K562 (cell line): ENCODE measurements around the gene AVPR1B. TPM values are rescaled to one million over a fixed set of nuclear protein-coding genes. Genes with fewer than 3 reads are reported as not detected.

Experiments
- ATAC-seq: fragments of 200-7000 bp; cut with Tn5 transposase; 3 replicates; pipeline ENCODE4 v1.9.1; 2020; ENCODE audit warnings: moderate library complexity
- BruUV-seq: library from RNA; stranded (reverse); fragments of 400-500 nt; replicated peaks from 2 replicates; lab custom pipeline; 2021; lab: Mats Ljungman, UMichigan
- CTCF ChIA-PET: fragments of 300-600 bp; formaldehyde crosslinking; extraction: SDS; loops from one replicate; lab custom pipeline; 2021; ENCODE audit warnings: low intra/inter-chr PET ratio; lab: Yijun Ruan, JAX
- POLR2A ChIA-PET: fragments of 300-600, 350-650 bp; sonication (Branson Sonifier 250); formaldehyde crosslinking; extraction: SDS; loops from one replicate; lab custom pipeline; 2021; ENCODE audit warnings: antibody characterized with exemption, inconsistent platforms; lab: Yijun Ruan, JAX
- DNase-seq, 4 experiments: peaks; one replicate each; pipeline versions ENCODE4 v3.0.0 to v3.0.0-alpha.2; 2011 to 2018; ENCODE audit warnings: low spot score in 3 of 4, mixed read lengths in 3 of 4; ENCODE audit errors: extremely low read depth in 1 of 4
- FAIRE-seq: peaks from 2 replicates; lab custom pipeline; 2011; peaks lifted over from hg19 to GRCh38; lab: Jason Lieb, UNC
- H2AFZ ChIP-seq: 2 replicates; pipeline ENCODE4 v1.6.0; 2011; ENCODE audit warnings: low read depth, low read length, control low read depth, inconsistent platforms
- H3K27ac ChIP-seq: fragments of 200-600 bp; 3 replicates; pipeline ENCODE4 v1.8.0; 2011; ENCODE audit warnings: low read depth, mild to moderate bottlenecking, control low read depth, inconsistent platforms, low read length, moderate library complexity, mixed read lengths; ENCODE audit errors: extremely low read depth
- H3K27me3 ChIP-seq, 2 experiments: fragments of 300-600 bp in 1 of 2; 2 replicates in 1 of 2; 3 replicates in 1 of 2; pipeline versions ENCODE4 v1.6.0 to v1.8.0; 2011; ENCODE audit warnings: inconsistent platforms in 2 of 2, low read length in 2 of 2, mild to moderate bottlenecking in 1 of 2, mixed read lengths in 1 of 2, moderate library complexity in 1 of 2; ENCODE audit not compliant: control insufficient read depth in 2 of 2, insufficient read depth in 2 of 2
- H3K36me3 ChIP-seq: fragments of 300-600 bp; 3 replicates; pipeline ENCODE4 v1.8.0; 2011; ENCODE audit warnings: mild to moderate bottlenecking, low read length, inconsistent platforms; ENCODE audit not compliant: control insufficient read depth, insufficient read depth
- H3K4me1 ChIP-seq, 2 experiments: fragments of 200-600 bp in 1 of 2; replicated peaks in 1 of 2; 2 replicates in 1 of 2; 3 replicates in 1 of 2; pipeline versions ENCODE4 v1.5.1 to v1.8.0; 2011; ENCODE audit warnings: inconsistent platforms in 2 of 2, low read length in 2 of 2, mild to moderate bottlenecking in 1 of 2, mixed read lengths in 1 of 2, moderate library complexity in 1 of 2; ENCODE audit not compliant: control insufficient read depth in 2 of 2, insufficient read depth in 2 of 2
- H3K4me2 ChIP-seq: 2 replicates; pipeline ENCODE4 v1.6.1; 2011; ENCODE audit warnings: low read length, control low read depth, inconsistent platforms, mixed read lengths; ENCODE audit not compliant: insufficient read depth
- H3K4me3 ChIP-seq: fragments of 200-600 bp; sonication (generic), shearing (Covaris generic); 2 replicates; pipeline ENCODE4 v1.5.1; 2016; ENCODE audit warnings: control low read depth, inconsistent platforms
- H3K79me2 ChIP-seq: fragments of 200-600 bp; 3 replicates; pipeline ENCODE4 v1.8.0; 2011; ENCODE audit warnings: low read length, inconsistent platforms; ENCODE audit not compliant: control insufficient read depth, insufficient read depth
- H3K9ac ChIP-seq, 2 experiments: 2 replicates each; pipeline versions ENCODE4 v1.6.0 to v1.6.1; 2011; ENCODE audit warnings: low read depth in 2 of 2, low read length in 2 of 2, control low read depth in 1 of 2, inconsistent platforms in 1 of 2, mild to moderate bottlenecking in 1 of 2, mixed read lengths in 1 of 2; ENCODE audit not compliant: insufficient read depth in 1 of 2
- H3K9me1 ChIP-seq: one replicate; pipeline ENCODE4 v1.6.0; 2011; ENCODE audit warnings: inconsistent platforms, mild to moderate bottlenecking, low read length, moderate library complexity; ENCODE audit not compliant: control insufficient read depth, insufficient read depth
- H3K9me3 ChIP-seq: replicated peaks from 2 replicates; pipeline ENCODE4 v1.5.1; 2011; ENCODE audit warnings: low read depth, low read length, inconsistent platforms; ENCODE audit not compliant: control insufficient read depth, insufficient read depth
- H4K20me1 ChIP-seq: replicated peaks from 2 replicates; pipeline ENCODE4 v1.6.1; 2011; ENCODE audit warnings: low read length, inconsistent platforms, mixed read lengths; ENCODE audit not compliant: control insufficient read depth, insufficient read depth
- VEZF1 ChIP-seq: fragments of 200-800 bp; sonication (Bioruptor generic); IDR thresholded peaks from 2 replicates; pipeline ENCODE4 v1.6.1; 2017; ENCODE audit warnings: missing genetic modification characterization, missing compliant biosample characterization
- ZNF586 ChIP-seq: fragments of 450-650 bp; formaldehyde crosslinking; conservative IDR thresholded peaks from 2 replicates; pipeline ENCODE4 v1.4.0; 2020; ENCODE audit warnings: mild to moderate bottlenecking, moderate library complexity
- ZNF639 ChIP-seq, 2 experiments: fragments of 200-800 bp in 1 of 2; sonication (Bioruptor generic) in 1 of 2; sonication (generic) in 1 of 2; formaldehyde crosslinking in 1 of 2; IDR thresholded peaks in 1 of 2; conservative IDR thresholded peaks in 1 of 2; 2 replicates each; pipeline versions ENCODE4 v1.5.0 to v1.6.1; 2016 to 2020; ENCODE audit warnings: missing compliant biosample characterization in 1 of 2, missing genetic modification characterization in 1 of 2, missing genetic modification reagents in 1 of 2
- WGBS: fragments of 100-300 bp; shearing (Covaris generic); methylation state at CpG from one replicate; pipeline ENCODE4 v1.1.6; 2016; ENCODE audit warnings: low coverage, mixed read lengths; ENCODE audit not compliant: insufficient coverage; ENCODE audit errors: missing lambda C conversion rate; 5-methylcytosine and 5-hydroxymethylcytosine counted together
- in situ Hi-C: fragments of 300-500 bp; cut with MboI; formaldehyde crosslinking; loops from 4 replicates; pipeline ENCODE4 v1.15.0; 2018; ENCODE audit warnings: inconsistent platforms, mixed read lengths
- intact Hi-C: fragments of 100-400 bp; cut with micrococcal nuclease; formaldehyde crosslinking; loops from 2 replicates; pipeline ENCODE4 v1.14.2; 2022
- polyA plus RNA-seq, 8 experiments: library from polyadenylated mRNA; depleted of rRNA in 4 of 8; stranded (reverse) in 5 of 8; unstranded in 3 of 8; fragments of >200 nt; fragmentation: Nextera tagmentation in 2 of 8; fragmentation: Illumina TruSeq in 1 of 8; extraction: Ambion mirVana in 2 of 8; extraction: Trizol in 1 of 8; gene quantifications; 2 replicates each; pipeline versions ENCODE4 v1.2.1 to v1.2.3, GENCODE V29; 2011 to 2014; ENCODE audit warnings: inconsistent platforms in 1 of 8, missing spikeins in 1 of 8
- small RNA-seq: library from RNA; depleted of rRNA; stranded (forward); fragments of <200 nt; gene quantifications from one replicate; pipeline ENCODE3, GENCODE V24; 2014
- total RNA-seq, 7 experiments: library from RNA; depleted of rRNA in 6 of 7; stranded (reverse); fragments of >200 nt in 6 of 7; fragmentation: Illumina TruSeq in 2 of 7; extraction: Trizol in 2 of 7; gene quantifications; 2 replicates each; pipeline versions ENCODE4 v1.2.1 to v1.2.3, GENCODE V29; 2011 to 2021; ENCODE audit warnings: low replicate concordance in 1 of 7

AVPR1B gene
- total and polyA plus RNA-seq, 9 of the 15 experiments (the other 6 are each of a cell fraction or from before 2014, with no cell fraction given): not detected

- 0 out of 2 replicates have a peak, but pooled peaks cover 3% of the 10 kb centered on the region for H4K20me1 ChIP-seq
- 0 out of 2 replicates have a peak, but pooled peaks cover 3% of the 10 kb centered on the region for H3K9me3 ChIP-seq
- H3K36me3 ChIP-seq: no peaks in the 10 kb centered on the region
- in situ Hi-C loops: no loop called here
- H3K4me3 ChIP-seq: no peak overlapping the region
- ChIA-PET POLR2A (interaction anchor here (0.8 to 1.5 kb wide), 3 partner anchors 8 to 20 kb away, joined by 3 to 8 read pairs (median 3); no protein-coding TSS in a partner anchor), CTCF (no interaction called here)
- H2AFZ ChIP-seq: no peak overlapping the region
- no peaks in the 10 kb centered on the region for H3K4me1 ChIP-seq
- peaks cover 19 to 46% of the 10 kb centered on the region in 2 experiments; a peak in 4 of 5 replicates for H3K27me3 ChIP-seq
- peak; percentile 13; the same call in 1 of the 2 replicates for TF ChIP-seq VEZF1 (CRISPR knock-in tag)
- no peak for TF ChIP-seq ZNF586
- no peak for TF ChIP-seq ZNF639 (CRISPR knock-in tag; conservative IDR thresholded peaks at IDR 0.05 in 1 of 2, IDR thresholded peaks at IDR 0.05 in 1 of 2)
- no TSS peak for BruUV-seq
- intact Hi-C loops: no loop called here
- H3K9me1 ChIP-seq: no peaks in the 10 kb centered on the region
- H3K9ac ChIP-seq: no peak overlapping the region
- no peak overlapping the region for H3K4me2 ChIP-seq
- H3K27ac ChIP-seq: no peak overlapping the region
- H3K79me2 ChIP-seq: no peaks in the 10 kb centered on the region
- DNase-seq (no peak), ATAC-seq (no peak), FAIRE-seq (no peak)
- 2% methylated on average over 3 of the region's 3 CpGs for WGBS
Measured at GRCh38 chr1:206060844-206061243, 56.3 kb downstream of the AVPR1B start.

Small RNAs within 50 kb of the gene (small RNA-seq; reads per million reads assigned to genes)
- gene RF00271: not detected

Other genes with a start within 250 kb of the AVPR1B start
- gene SLC26A9, start 173.9 kb downstream of the AVPR1B start, total RNA-seq (2014; rRNA removed): not detected in 2 replicates
- not detected in 2 replicates for gene SLC26A9, start 173.9 kb downstream of the AVPR1B start, total RNA-seq (2014; rRNA removed; fragmentation: Illumina TruSeq; extraction: Trizol)
- not detected in 2 replicates for gene SLC26A9, start 173.9 kb downstream of the AVPR1B start, total RNA-seq (2015; rRNA removed; fragmentation: Illumina TruSeq; extraction: Trizol)
- not detected in 2 replicates for gene SLC26A9, start 173.9 kb downstream of the AVPR1B start, total RNA-seq (2021)
- gene SLC26A9, start 173.9 kb downstream of the AVPR1B start, polyA plus RNA-seq (2011; rRNA removed): not detected in 2 replicates
- 0.03 TPM in 1 of 2 replicates, not detected in the other for gene SLC26A9, start 173.9 kb downstream of the AVPR1B start, polyA plus RNA-seq (2014; fragmentation: Illumina TruSeq; extraction: Trizol)
- gene SLC26A9, start 173.9 kb downstream of the AVPR1B start, polyA plus RNA-seq (2014; fragmentation: Nextera tagmentation; extraction: Ambion mirVana): not detected
- not detected in 2 replicates for gene SLC26A9, start 173.9 kb downstream of the AVPR1B start, polyA plus RNA-seq (2014; rRNA removed)
- not detected in 2 replicates for gene RAB7B, start 114.0 kb downstream of the AVPR1B start, total RNA-seq (2014; rRNA removed)
- gene RAB7B, start 114.0 kb downstream of the AVPR1B start, total RNA-seq (2014; rRNA removed; fragmentation: Illumina TruSeq; extraction: Trizol): 0.07 TPM in 1 of 2 replicates, not detected in the other
- not detected in 2 replicates for gene RAB7B, start 114.0 kb downstream of the AVPR1B start, total RNA-seq (2015; rRNA removed; fragmentation: Illumina TruSeq; extraction: Trizol)
- not detected in 2 replicates for gene RAB7B, start 114.0 kb downstream of the AVPR1B start, total RNA-seq (2021)
- 0.09 and 0.29 TPM in 2 replicates for gene RAB7B, start 114.0 kb downstream of the AVPR1B start, polyA plus RNA-seq (2011; rRNA removed)
- gene RAB7B, start 114.0 kb downstream of the AVPR1B start, polyA plus RNA-seq (2014; fragmentation: Illumina TruSeq; extraction: Trizol): 0.12 TPM in 1 of 2 replicates, not detected in the other
- gene RAB7B, start 114.0 kb downstream of the AVPR1B start, polyA plus RNA-seq (2014; fragmentation: Nextera tagmentation; extraction: Ambion mirVana): under 1 TPM; 0.03 to 0.06 TPM
- gene RAB7B, start 114.0 kb downstream of the AVPR1B start, polyA plus RNA-seq (2014; rRNA removed): not detected in 2 replicates
- gene CTSE, start 93.5 kb downstream of the AVPR1B start, total RNA-seq (2014; rRNA removed): not detected in 2 replicates
- 0.06 TPM in 1 of 2 replicates, not detected in the other for gene CTSE, start 93.5 kb downstream of the AVPR1B start, total RNA-seq (2014; rRNA removed; fragmentation: Illumina TruSeq; extraction: Trizol)
- gene CTSE, start 93.5 kb downstream of the AVPR1B start, total RNA-seq (2015; rRNA removed; fragmentation: Illumina TruSeq; extraction: Trizol): 0.08 TPM in 1 of 2 replicates, not detected in the other
- 0.18 and 0.20 TPM in 2 replicates for gene CTSE, start 93.5 kb downstream of the AVPR1B start, total RNA-seq (2021)
- gene CTSE, start 93.5 kb downstream of the AVPR1B start, polyA plus RNA-seq (2011; rRNA removed): 0.06 TPM in 1 of 2 replicates, not detected in the other
- gene CTSE, start 93.5 kb downstream of the AVPR1B start, polyA plus RNA-seq (2014; fragmentation: Illumina TruSeq; extraction: Trizol): 0.09 TPM in 1 of 2 replicates, not detected in the other
- under 1 TPM; 0.04 to 0.13 TPM for gene CTSE, start 93.5 kb downstream of the AVPR1B start, polyA plus RNA-seq (2014; fragmentation: Nextera tagmentation; extraction: Ambion mirVana)
- not detected in 2 replicates for gene CTSE, start 93.5 kb downstream of the AVPR1B start, polyA plus RNA-seq (2014; rRNA removed)
- gene RHEX, start 64.2 kb downstream of the AVPR1B start, total RNA-seq (2014; rRNA removed): not detected in 2 replicates
- not detected in 2 replicates for gene RHEX, start 64.2 kb downstream of the AVPR1B start, total RNA-seq (2014; rRNA removed; fragmentation: Illumina TruSeq; extraction: Trizol)
- not detected in 2 replicates for gene RHEX, start 64.2 kb downstream of the AVPR1B start, total RNA-seq (2015; rRNA removed; fragmentation: Illumina TruSeq; extraction: Trizol)
- gene RHEX, start 64.2 kb downstream of the AVPR1B start, total RNA-seq (2021): not detected in 2 replicates
- gene RHEX, start 64.2 kb downstream of the AVPR1B start, polyA plus RNA-seq (2011; rRNA removed): not detected in 2 replicates
- gene RHEX, start 64.2 kb downstream of the AVPR1B start, polyA plus RNA-seq (2014; fragmentation: Illumina TruSeq; extraction: Trizol): not detected in 2 replicates
- not detected for gene RHEX, start 64.2 kb downstream of the AVPR1B start, polyA plus RNA-seq (2014; fragmentation: Nextera tagmentation; extraction: Ambion mirVana)
- gene RHEX, start 64.2 kb downstream of the AVPR1B start, polyA plus RNA-seq (2014; rRNA removed): not detected in 2 replicates
- gene FAM72A, start 85.5 kb upstream of the AVPR1B start, total RNA-seq (2014; rRNA removed): 22.5 and 30.5 TPM in 2 replicates
- 37.2 and 41.4 TPM in 2 replicates for gene FAM72A, start 85.5 kb upstream of the AVPR1B start, total RNA-seq (2014; rRNA removed; fragmentation: Illumina TruSeq; extraction: Trizol)
- 32.7 and 37.0 TPM in 2 replicates for gene FAM72A, start 85.5 kb upstream of the AVPR1B start, total RNA-seq (2015; rRNA removed; fragmentation: Illumina TruSeq; extraction: Trizol)
- gene FAM72A, start 85.5 kb upstream of the AVPR1B start, total RNA-seq (2021): 28.2 and 30.7 TPM in 2 replicates
- 51.1 and 56.2 TPM in 2 replicates for gene FAM72A, start 85.5 kb upstream of the AVPR1B start, polyA plus RNA-seq (2011; rRNA removed)
- gene FAM72A, start 85.5 kb upstream of the AVPR1B start, polyA plus RNA-seq (2014; fragmentation: Illumina TruSeq; extraction: Trizol): 47.7 and 58.3 TPM in 2 replicates
- 10 to 100 TPM; 12.3 to 13.9 TPM for gene FAM72A, start 85.5 kb upstream of the AVPR1B start, polyA plus RNA-seq (2014; fragmentation: Nextera tagmentation; extraction: Ambion mirVana)
- gene FAM72A, start 85.5 kb upstream of the AVPR1B start, polyA plus RNA-seq (2014; rRNA removed): 33.5 and 40.7 TPM in 2 replicates
- gene SRGAP2, start 86.2 kb upstream of the AVPR1B start, total RNA-seq (2014; rRNA removed): 29.2 and 35.6 TPM in 2 replicates
- 15.3 and 15.6 TPM in 2 replicates for gene SRGAP2, start 86.2 kb upstream of the AVPR1B start, total RNA-seq (2014; rRNA removed; fragmentation: Illumina TruSeq; extraction: Trizol)
- 14.9 TPM in 2 replicates for gene SRGAP2, start 86.2 kb upstream of the AVPR1B start, total RNA-seq (2015; rRNA removed; fragmentation: Illumina TruSeq; extraction: Trizol)
- gene SRGAP2, start 86.2 kb upstream of the AVPR1B start, total RNA-seq (2021): 50.7 and 54.7 TPM in 2 replicates
- gene SRGAP2, start 86.2 kb upstream of the AVPR1B start, polyA plus RNA-seq (2011; rRNA removed): 10.5 and 12.5 TPM in 2 replicates
- gene SRGAP2, start 86.2 kb upstream of the AVPR1B start, polyA plus RNA-seq (2014; fragmentation: Illumina TruSeq; extraction: Trizol): 23.8 and 26.3 TPM in 2 replicates
- 1 to 10 TPM; 4.1 to 5.3 TPM for gene SRGAP2, start 86.2 kb upstream of the AVPR1B start, polyA plus RNA-seq (2014; fragmentation: Nextera tagmentation; extraction: Ambion mirVana)
- 19.1 and 22.0 TPM in 2 replicates for gene SRGAP2, start 86.2 kb upstream of the AVPR1B start, polyA plus RNA-seq (2014; rRNA removed)